ENCODE measurements around the gene CBLIF. TPM values are rescaled to one million over a fixed set of nuclear protein-coding genes. Genes with fewer than 3 reads are reported as not detected.

CBLIF gene
- total and polyA plus RNA-seq, 2 of the 13 experiments (the other 11 are each of a cell fraction or from before 2014, with no cell fraction given): not detected

DNA sequence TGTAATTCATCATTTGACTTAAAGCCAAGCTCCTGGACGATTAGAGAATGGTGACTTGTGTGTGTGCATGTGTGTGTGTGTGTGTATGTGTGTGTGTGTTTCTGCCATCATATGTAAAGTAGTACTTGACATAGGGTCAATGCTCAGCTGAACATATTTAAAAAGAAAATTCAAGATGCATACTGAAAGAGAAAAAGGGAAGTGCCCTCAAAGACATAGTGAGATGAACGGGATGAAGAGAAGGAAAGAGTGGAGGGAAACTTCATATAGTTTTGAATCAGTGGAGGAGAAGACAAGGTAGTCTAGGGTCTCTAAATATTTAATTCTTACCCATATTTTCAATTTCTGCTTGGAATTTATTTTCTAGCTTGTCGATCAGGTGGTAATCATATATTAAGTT lies 17.0 kb upstream of the CBLIF start (continued):
- TF ChIP-seq ATF7 (IDR thresholded peaks at IDR 0.05): no peak
- TF ChIP-seq ATF7 (CRISPR knock-in tag; IDR thresholded peaks at IDR 0.05): no peak
- no peak for TF ChIP-seq PTBP1 (IDR thresholded peaks at IDR 0.05; ENCODE audit: low read depth, low read length, poor library complexity, severe bottlenecking)

DNA sequence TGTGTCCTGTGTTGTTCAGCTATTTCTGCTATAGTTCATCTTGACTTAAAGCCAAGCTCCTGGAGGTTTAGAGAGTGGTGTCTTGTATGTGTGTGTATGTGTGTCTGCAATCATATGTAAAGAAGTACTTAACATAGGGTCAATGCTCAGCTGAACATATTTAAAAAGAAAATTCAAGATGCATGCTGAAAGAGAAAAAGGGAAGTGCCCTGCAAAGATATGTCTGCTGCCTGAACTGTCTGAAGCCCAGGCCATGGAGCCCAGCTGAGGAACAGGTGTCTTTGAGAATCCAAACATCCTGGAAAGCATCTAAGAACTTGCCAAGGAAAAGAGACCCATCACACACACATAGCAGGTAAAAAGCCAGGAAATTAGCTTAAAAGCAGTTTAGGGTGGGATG lies 14.4 kb upstream of the CBLIF start:
- H3K4me1 ChIP-seq (ENCODE audit: insufficient read depth, low read length): 0 out of 2 replicates have a peak, but pooled peaks cover 7% of the 10 kb centered on the region
- ATAC-seq (no peak), FAIRE-seq (no peak), DNase-seq (ENCODE audit: low spot score) (no peak)
- TF ChIP-seq KDM5A (IDR thresholded peaks at IDR 0.05; ENCODE audit: borderline replicate concordance, low read length) (no peak), ZBTB38 (CRISPR knock-in tag; IDR thresholded peaks at IDR 0.05) (no peak), ZZZ3 (CRISPR knock-in tag; IDR thresholded peaks at IDR 0.05; ENCODE audit: borderline replicate concordance) (no peak), NCOA1 (CRISPR knock-in tag; IDR thresholded peaks at IDR 0.05) (no peak), SNAPC2 (CRISPR knock-in tag; IDR thresholded peaks at IDR 0.05) (no peak)
- H3K27me3 ChIP-seq (ENCODE audit: control insufficient read depth in 1 of 2, insufficient read depth in 2 of 2, low read length in 2 of 2): no peaks in the 10 kb centered on the region
- no peak overlapping the region for H3K4me2 ChIP-seq (ENCODE audit: low read depth, low read length)
- H3K9me3 ChIP-seq (ENCODE audit: low read length): no peaks in the 10 kb centered on the region
- no peak overlapping the region for H2AFZ ChIP-seq (ENCODE audit: low read length)
- in situ Hi-C loops (cut with HindIII; ENCODE audit: extremely low pct_ligation_motif_present, low pct_unique_long_range_greater_than_20kb): no loop called here
- no peak overlapping the region for H3K4me3 ChIP-seq (replicated peaks in 1 of 3; ENCODE audit: insufficient read depth in 1 of 3, low read depth in 2 of 3, low read length in 3 of 3)
- H4K20me1 ChIP-seq (ENCODE audit: insufficient read depth, low read length): no peaks in the 10 kb centered on the region
- POLR2A ChIA-PET: no interaction called here
- H3K9ac ChIP-seq (ENCODE audit: insufficient read depth, low read depth, low read length): no peak overlapping the region
- intact Hi-C loops (cut with micrococcal nuclease; ENCODE audit: unreplicated experiment): no loop called here
- no peaks in the 10 kb centered on the region for H3K36me3 ChIP-seq (replicated peaks in 1 of 2; ENCODE audit: control insufficient read depth in 1 of 2, insufficient read depth in 2 of 2, low read length in 2 of 2)
- H3K79me2 ChIP-seq (ENCODE audit: insufficient read depth, low read length): no peaks in the 10 kb centered on the region
- no peak overlapping the region for H3K27ac ChIP-seq (ENCODE audit: extremely low read length, insufficient read depth, low read length)
- no TSS peak for BruUV-seq (replicated peaks)
- CTCF ChIA-PET (ENCODE audit: low intra/inter-chr PET ratio, low total read pairs): no interaction called here
